HG03575 (cell line): Measurements from ENCODE around the gene PTPRO.

Source experiments
- ATAC-seq: cut with Tn5 transposase; IDR thresholded peaks from one replicate; pipeline ENCODE4 v1.9.1; 2021; ENCODE audit not compliant: unreplicated experiment, insufficient number of reproducible peaks, low FRiP score; ENCODE audit errors: extremely low read depth

The PTPRO gene

GRCh38 chr12:15541996-15542631, 219.8 kb downstream of the PTPRO start:
- no peak for ATAC-seq

GRCh38 chr12:15543347-15543746, 221.0 kb downstream of the PTPRO start:
- no peak for ATAC-seq

- ATAC-seq, result no peak
Measured at GRCh38 chr12:15544589-15544988, 222.3 kb downstream of the PTPRO start.

DNA sequence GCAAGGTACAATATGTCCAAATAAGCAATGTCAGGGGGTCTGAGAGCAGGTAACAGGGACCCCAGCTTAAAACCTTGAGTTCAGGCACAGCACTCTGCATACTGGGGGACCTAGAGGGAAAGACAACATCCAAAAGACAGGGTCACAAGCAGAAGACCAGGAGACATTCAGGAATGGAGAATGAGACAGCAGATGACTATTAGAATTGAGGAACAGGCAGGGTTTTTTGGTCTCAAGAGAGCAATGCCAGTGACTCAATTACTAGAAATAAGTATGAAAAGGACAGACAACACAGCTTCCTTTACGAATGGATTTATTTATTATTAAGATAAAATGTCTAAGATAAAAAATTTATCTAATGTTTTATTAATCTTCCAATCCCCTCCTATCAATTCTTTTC, 223.0 kb downstream of the PTPRO start:
- no peak for ATAC-seq

- peak; percentile 77 for ATAC-seq
Measured at GRCh38 chr12:15546102-15546701, 223.9 kb downstream of the PTPRO start.

DNA sequence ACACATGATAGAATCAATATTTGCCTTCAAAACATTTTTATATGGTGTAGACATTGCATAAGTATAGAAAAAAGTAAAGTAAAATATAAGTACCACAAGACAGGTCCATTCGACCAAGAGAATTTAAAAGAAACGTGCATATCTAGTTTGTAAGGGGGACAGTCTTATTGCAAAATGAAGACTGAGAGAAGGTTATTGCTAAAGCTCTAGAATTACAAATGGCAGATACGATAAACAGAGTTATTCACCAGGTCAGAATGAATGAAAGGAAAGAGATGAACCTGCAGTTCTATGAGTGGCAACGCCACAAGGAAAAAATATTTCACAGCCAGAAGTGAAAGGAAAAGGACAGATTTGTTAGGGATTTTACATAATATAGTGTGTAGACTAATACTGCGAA, 224.8 kb downstream of the PTPRO start:
- ATAC-seq, result no peak

DNA sequence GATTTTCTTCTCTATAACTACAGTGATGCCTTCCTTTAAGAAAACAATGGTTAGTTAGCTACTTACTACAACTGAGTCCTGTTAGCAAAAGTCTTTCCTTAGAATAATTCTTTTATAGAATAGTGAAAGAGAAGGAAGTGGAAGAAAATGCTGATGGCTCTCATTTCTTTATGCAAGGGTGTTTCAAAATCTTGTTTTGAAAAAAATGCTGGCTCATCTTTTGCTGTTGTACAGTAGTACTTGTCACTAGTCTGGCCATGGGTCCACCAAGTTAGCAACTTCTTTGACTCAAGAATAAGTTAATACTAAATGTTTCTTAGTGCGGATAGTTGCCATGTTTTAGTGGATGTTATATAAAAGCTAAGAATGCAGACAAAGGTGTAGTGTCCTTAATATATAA, 225.4 kb downstream of the PTPRO start:
- ATAC-seq, result no peak

- no peak for ATAC-seq
Measured at GRCh38 chr12:15550793-15551192, 228.5 kb downstream of the PTPRO start.

- ATAC-seq, result no peak
Measured at GRCh38 chr12:15555446-15555845, 233.1 kb downstream of the PTPRO start.

DNA sequence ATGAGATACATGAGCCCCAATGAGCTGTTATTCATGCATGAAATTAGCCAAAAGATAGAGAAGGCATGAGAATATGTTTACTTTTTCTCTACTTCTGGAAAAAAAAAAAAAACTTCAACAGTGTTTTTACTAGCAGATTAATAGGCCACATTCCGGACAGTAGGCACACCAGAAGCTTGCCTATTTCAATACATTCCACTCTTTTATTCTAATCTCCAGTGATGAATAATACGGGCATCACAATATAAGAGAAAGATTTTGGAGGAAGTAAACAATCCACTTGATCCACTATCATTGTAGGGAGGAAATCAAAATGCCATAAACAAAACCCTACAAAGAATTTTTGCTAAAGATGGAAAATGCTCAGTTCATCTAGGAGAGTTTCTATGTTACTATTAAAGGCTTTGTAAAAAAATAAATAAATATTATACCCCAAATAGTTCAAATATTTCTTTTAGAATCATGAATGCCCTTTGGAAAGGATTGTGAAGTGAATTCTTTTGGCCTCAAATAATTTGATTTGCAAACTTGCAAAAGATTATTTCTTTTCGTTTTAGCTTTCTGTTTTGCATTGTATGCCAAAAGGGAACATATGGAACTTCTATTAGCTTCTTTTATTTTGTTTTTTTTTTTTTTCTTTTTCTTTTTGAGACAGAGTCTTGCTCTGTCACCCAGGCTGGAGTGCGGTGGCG, 234.2 kb downstream of the PTPRO start:
- ATAC-seq, result no peak

DNA sequence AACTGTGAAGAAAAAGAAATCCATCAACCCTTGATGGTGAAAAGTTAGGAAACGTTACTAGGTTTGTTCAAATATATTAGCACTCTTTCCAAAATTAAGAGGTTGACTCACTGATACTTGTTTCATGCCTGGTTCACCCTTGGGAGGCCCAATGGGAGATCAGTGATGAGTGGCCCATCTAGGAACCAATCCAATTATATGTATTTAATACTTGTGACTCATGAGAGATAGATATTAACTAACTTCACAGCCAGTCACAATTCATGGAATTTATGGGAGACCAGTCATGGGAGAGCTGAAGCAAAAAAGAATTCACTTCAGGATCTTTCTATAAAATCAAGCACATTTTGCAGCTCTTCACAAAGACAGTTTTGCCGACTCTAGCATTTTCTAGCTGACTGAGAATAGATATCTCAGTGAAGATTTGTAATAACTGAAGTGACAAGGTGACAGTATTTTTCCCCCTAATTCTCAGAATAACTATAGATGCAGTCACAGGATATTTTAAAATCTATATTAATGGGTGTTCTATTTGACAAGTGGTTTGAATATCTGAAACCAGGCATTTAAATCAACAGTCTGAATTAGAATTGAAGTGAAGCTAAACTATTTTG, 236.7 kb downstream of the PTPRO start:
- ATAC-seq, result no peak

DNA sequence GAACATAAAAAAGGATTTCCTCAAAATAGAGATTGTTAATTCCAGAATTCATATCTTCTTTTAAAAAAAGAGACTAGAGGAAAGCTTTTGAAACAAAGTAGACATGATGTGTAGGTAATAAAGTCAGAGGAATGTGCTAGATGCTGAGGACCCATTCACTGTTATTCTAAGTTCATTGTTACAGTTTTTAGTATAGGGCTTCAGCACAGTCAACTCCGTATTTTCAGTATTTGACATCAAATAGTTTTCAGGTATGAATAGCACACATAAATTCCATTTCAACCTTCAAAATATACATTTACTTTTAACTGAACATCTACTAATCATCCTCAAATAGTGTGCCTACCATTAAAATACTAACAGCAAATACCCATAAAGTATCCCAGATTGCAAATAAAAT, 239.1 kb downstream of the PTPRO start:
- no peak for ATAC-seq

DNA sequence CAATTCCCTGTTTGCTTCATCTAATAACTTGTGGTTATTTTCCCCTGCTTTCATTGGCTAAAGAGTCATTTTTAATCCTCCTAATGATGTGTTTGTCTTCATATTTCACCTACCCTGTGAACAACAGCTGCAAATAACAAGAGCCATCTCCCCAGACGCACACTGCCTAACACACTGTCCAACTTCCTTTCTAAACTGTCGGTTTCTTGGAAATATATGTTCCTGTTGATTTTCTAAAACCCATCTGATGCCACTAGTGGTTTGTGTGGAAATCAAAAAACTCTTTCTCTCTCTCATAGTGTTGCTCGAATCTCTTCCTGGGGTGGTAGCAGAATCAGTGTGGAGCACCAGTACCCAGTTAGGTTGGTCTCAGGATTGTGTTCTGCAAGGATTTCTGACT, 240.0 kb downstream of the PTPRO start:
- no peak for ATAC-seq

GRCh38 chr12:15563663-15564062, 241.4 kb downstream of the PTPRO start:
- ATAC-seq, result no peak

GRCh38 chr12:15574353-15574752, 252.0 kb downstream of the PTPRO start:
- ATAC-seq, result no peak

DNA sequence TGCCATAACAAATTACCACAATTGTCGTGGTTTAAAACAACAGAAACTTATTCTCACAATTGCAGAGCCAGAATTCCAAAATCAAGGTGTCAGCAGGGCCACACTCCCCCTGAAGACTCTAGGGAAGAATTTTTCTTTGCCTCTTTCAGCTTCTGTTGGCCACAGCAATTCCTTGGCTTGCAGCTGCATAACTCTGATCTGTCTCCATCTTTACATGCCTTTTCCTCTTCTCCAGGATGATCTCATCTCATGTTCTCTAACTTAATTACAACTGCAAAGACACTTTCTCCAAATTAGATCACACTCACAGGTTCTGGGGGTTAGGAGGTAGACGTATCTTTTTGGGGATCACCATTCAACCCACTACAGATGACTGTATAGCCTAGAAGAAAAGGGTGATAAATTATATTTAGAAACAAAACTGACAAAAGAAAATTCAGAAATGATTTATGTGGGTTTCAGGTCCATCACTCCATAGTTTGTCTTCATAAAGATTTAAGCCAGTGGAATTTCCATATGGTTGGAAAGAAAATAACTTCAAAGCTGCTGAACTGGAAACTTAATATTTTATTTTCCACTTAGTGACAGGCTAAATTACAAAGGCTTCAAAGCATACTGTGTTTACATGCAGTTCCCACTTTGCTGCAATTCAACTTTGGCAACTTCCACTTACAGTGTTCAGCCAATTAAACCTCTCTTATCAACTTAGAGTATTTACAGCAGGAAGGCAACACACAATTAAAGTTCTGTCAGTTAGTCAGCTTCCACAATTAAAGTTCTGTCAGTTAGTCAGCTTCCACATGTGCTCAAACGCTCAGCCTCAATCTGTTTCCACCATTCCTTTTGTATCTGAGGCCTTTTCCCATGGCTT, 253.6 kb downstream of the PTPRO start:
- no peak for ATAC-seq

GRCh38 chr12:15580431-15580830, 258.1 kb downstream of the PTPRO start:
- no peak for ATAC-seq

- ATAC-seq, result no peak
Measured at GRCh38 chr12:15581006-15581405, 258.7 kb downstream of the PTPRO start.

GRCh38 chr12:15583804-15584203, 261.5 kb downstream of the PTPRO start:
- ATAC-seq, result no peak
